Forelimb muscle (tissue), 1 donor: Measurements from ENCODE around the gene KRT35. TPM values are rescaled to one million over a fixed set of nuclear protein-coding genes. Genes with fewer than 3 reads are reported as not detected.
"Not testable (repeated sequence)": the region's sequence is repeated elsewhere in the genome, so short reads cannot be mapped to it uniquely, and the experiment has no call there.

ENCODE experiments used
- DNase-seq: peaks from one replicate; pipeline ENCODE4 v3.0.0-alpha.2; 2013; ENCODE audit warnings: low read depth
- polyA plus RNA-seq: library from polyadenylated mRNA; unstranded; fragments of 120-200 nt; gene quantifications from one replicate; pipeline ENCODE4 v1.2.1, GENCODE V29; 2013; ENCODE audit not compliant: insufficient read length

The KRT35 gene
- polyA plus RNA-seq, 1 donor: not detected

- no peak for DNase-seq
Observed at GRCh38 chr17:41462705-41463104, 18.2 kb downstream of the KRT35 start.

GRCh38 chr17:41457676-41458075 lies 23.3 kb downstream of the KRT35 start:
- DNase-seq: no peak

GRCh38 chr17:41456204-41456603 lies 24.7 kb downstream of the KRT35 start:
- DNase-seq: no peak

GRCh38 chr17:41455236-41455635 lies 25.7 kb downstream of the KRT35 start:
- DNase-seq: no peak

GRCh38 chr17:41453066-41453465 lies 27.9 kb downstream of the KRT35 start:
- DNase-seq: no peak

- DNase-seq: no peak
Observed at GRCh38 chr17:41452281-41452680, 28.7 kb downstream of the KRT35 start.

- no peak for DNase-seq
Observed at GRCh38 chr17:41451154-41451728, 29.7 kb downstream of the KRT35 start.

- DNase-seq: no peak
Observed at GRCh38 chr17:41449008-41449407, 31.9 kb downstream of the KRT35 start.

GRCh38 chr17:41448506-41448905 lies 32.4 kb downstream of the KRT35 start:
- no peak for DNase-seq

- no peak for DNase-seq
Observed at GRCh38 chr17:41446806-41447205, 34.1 kb downstream of the KRT35 start.

GRCh38 chr17:41444640-41445039 lies 36.3 kb downstream of the KRT35 start:
- DNase-seq: no peak

GRCh38 chr17:41444186-41444585 lies 36.8 kb downstream of the KRT35 start:
- no peak for DNase-seq

- DNase-seq: no peak
Observed at GRCh38 chr17:41442739-41443138, 38.2 kb downstream of the KRT35 start.

- no peak for DNase-seq
Observed at GRCh38 chr17:41440531-41441033, 40.4 kb downstream of the KRT35 start, which contains the start of gene KRT38. TSS of gene KRT38 (minus strand) at chr17:41440983. CDS start at chr17:41440921, 62 bp downstream.

- no peak for DNase-seq
Observed at GRCh38 chr17:41439375-41439774, 41.6 kb downstream of the KRT35 start.

- no peak for DNase-seq
Observed at GRCh38 chr17:41437769-41438168, 43.2 kb downstream of the KRT35 start.

GRCh38 chr17:41437254-41437653 lies 43.7 kb downstream of the KRT35 start:
- no peak for DNase-seq

- no peak for DNase-seq
Observed at GRCh38 chr17:41434415-41434814, 46.5 kb downstream of the KRT35 start.

GRCh38 chr17:41434005-41434404 lies 46.9 kb downstream of the KRT35 start:
- no peak for DNase-seq

- no peak for DNase-seq
Observed at GRCh38 chr17:41433586-41433985, 47.4 kb downstream of the KRT35 start.

GRCh38 chr17:41430376-41430775 lies 50.6 kb downstream of the KRT35 start:
- not testable (repeated sequence) for DNase-seq

- no peak for DNase-seq
Observed at GRCh38 chr17:41429667-41430066, 51.3 kb downstream of the KRT35 start.

GRCh38 chr17:41428591-41429291 lies 52.2 kb downstream of the KRT35 start:
- DNase-seq: no peak
